CD4-positive, alpha-beta T cell treated with Interleukin-6 at 100 ng/mL for 8 hours (primary cell): ENCODE measurements around the gene VTI1A.

Source experiments
- DNase-seq: peaks from one replicate; pipeline ENCODE4 v3.0.0-alpha.2; 2020; ENCODE audit warnings: mixed read lengths, low spot score

Gene VTI1A

DNA sequence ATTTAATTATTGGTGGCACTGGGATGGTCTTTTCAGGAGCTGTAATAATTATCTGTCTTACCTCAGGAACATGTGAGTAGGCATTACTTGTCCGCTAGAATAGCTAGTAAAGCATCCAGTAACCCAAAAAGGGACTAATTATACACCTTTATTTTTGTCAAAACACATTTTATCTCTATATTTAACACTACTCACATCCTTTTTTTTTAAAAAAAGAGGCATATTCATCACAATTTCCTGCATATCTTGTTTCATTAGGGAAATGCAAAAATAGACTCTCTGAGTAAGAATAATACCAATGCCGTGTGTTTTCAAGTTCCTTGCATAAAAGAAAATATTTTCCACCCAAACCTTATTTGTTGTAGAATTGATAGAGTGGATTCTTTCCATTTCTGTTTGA lies 99.5 kb downstream of the VTI1A start:
- no peak for DNase-seq

DNA sequence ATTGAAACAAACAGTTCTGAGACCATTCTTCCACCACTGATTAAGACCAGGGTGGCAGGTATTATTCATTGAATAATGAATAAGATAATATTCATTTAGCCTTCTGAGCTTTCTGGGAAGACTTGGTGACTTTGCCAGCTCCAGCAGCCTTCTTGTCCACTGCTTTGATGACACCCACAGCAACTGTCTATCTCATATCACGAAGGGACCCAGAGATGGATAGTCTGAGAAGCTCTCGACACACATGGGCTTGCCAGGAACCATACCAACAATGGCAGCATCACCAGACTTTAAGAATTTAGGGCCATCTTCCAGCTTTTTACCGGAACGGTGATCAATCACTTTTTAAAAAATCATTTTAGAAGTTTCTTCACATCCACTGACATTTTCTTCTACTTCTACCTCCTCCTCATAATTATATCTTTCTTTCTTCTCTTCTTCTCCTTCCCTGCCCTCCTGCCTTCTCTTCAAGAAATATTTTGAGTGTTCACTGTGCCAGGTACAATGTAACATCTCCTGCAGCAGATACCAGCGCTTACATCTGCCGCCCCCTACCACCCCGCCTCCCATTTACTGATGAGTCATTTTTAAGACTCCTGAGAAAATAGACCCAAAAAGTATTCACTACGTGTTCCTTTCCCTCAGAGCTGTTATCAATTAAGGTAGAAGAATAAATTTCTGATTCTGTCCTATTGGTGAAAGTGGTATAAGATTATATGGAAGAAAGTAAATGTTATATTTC lies 101.7 kb downstream of the VTI1A start:
- no peak for DNase-seq

DNA sequence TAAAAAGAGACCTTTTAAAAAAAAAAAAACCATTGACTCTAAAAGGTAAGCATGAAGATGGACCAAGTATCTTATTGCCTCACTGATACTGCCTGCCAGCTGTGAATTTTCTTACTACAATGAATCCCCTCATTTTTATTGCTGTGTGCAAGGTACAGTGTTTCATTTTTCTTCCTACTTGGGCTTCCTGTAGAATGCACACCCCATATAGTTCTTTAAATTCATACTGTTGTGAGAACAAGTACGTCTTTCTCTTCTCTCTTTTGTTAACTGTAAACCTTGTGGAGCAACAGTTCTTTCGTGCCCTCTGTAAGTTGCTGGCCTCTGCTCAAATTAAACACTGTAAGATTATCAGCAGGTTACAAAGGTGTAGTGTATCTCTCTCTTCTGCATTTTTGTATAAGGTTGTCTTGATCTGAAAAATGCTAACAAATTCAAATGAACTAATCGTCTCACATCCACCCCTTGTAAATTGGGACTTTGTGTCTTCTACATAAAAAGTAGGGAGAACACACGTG lies 105.6 kb downstream of the VTI1A start:
- DNase-seq = no peak

- no peak for DNase-seq
Measured at GRCh38 chr10:112553315-112553714, 106.3 kb downstream of the VTI1A start.

DNA sequence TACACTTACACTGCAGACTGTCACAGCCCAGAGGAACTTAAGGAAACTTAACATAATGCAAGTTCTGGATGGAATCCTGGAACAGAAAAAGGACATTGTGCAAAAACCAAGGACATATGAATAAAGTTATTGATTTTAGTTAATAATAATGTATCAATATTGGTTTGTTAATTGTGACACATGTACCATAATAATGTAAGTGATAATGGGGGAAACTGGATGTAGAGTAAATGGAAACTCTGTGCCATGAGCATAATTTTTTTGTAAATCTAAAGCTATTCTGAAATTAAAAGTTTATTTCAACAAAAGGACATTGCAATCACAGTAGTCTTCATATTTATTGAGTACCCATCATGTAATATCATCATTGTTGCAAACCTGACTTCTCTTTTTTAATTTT lies 107.2 kb downstream of the VTI1A start:
- no peak for DNase-seq

- no peak for DNase-seq
Measured at GRCh38 chr10:112557197-112557596, 110.2 kb downstream of the VTI1A start.

DNA sequence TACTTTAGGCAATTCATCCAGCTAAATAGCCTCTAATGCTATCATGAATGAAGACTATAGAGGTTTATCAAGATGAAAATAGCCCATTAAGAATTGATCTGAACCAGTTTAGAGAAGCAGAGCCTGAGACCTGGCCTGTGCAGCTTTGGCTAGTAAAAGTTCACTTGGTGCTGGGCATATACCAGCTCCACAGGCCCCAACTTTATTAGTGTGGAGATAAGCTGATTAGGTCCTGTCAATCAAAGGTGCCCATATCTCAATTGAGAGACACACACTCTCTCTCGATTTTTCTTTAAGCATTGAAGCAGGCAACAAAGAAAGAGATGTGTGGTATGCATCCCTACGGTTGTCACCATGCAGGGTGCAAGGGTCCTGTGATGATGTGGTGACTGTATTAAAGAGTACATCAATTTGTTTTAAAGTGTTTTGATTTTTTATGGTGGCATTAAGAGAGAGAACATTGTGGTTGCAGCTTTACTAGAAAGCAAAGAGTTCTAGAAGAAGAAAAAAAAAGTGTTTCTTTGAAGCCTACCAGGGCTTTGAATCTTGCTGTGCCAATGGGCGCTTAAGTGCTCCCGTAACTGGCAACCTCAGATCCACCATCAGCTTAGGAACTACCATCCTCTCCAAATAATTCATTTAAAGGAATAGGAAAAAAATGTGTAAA lies 111.6 kb downstream of the VTI1A start:
- no peak for DNase-seq

GRCh38 chr10:112559349-112559748 lies 112.3 kb downstream of the VTI1A start:
- no peak for DNase-seq

DNA sequence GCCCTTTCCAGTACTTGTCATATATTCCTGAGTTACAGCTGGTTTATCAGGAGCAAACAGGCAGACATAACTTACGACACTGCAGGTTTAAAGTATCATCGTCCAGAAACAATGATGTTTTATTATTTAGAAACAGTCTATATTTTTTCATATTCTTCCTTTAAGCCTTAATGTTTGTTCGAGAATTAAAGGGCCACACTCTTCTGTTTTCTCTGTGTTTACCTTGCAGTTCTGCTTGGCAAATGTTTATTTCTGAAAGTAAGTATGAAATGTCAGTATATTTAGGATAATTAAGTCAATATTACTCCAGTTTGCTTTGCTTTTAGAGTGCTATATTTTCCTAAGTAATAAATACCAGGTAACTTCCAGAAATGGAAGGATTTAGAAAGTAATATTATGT lies 115.1 kb downstream of the VTI1A start:
- no peak for DNase-seq

DNA sequence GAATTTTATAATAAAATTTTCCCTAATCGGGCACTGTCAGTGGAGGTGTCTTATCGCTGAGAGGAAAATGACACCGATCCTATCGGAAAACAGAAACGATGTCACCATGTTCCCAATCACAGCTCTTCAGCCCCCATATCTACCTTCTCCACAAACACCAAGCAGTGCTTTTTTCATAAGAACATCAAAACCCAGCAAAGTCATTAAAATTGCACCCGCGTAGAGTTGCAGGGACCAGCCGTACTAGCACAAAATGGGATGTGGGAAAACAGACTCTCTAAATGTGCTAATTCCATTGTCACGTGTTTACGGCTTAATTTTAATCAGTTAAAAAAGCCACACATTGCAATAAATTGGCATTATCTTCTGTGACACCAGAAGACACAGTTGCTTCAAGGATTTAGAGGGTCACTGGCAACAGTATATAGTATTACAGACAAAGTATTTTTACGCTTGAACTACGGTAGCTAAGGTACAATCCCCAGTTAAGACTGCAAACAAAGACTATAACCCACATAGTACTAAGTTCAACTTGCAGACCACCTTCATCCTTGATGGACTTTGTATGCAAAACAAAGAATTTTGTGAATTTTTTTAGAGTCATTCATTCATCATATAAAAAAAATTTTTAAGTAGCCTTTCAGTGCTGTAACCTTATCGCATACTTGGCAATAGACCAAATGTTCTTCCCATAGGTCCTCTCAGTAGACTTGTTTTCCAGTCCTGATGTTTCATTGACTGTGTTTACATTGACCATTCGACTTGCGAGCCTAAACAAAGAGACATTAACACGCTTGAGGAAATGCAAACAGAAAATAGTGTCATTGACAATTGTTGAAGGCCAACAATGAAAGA lies 116.0 kb downstream of the VTI1A start:
- no peak for DNase-seq

GRCh38 chr10:112564337-112564736 lies 117.3 kb downstream of the VTI1A start:
- no peak for DNase-seq

DNA sequence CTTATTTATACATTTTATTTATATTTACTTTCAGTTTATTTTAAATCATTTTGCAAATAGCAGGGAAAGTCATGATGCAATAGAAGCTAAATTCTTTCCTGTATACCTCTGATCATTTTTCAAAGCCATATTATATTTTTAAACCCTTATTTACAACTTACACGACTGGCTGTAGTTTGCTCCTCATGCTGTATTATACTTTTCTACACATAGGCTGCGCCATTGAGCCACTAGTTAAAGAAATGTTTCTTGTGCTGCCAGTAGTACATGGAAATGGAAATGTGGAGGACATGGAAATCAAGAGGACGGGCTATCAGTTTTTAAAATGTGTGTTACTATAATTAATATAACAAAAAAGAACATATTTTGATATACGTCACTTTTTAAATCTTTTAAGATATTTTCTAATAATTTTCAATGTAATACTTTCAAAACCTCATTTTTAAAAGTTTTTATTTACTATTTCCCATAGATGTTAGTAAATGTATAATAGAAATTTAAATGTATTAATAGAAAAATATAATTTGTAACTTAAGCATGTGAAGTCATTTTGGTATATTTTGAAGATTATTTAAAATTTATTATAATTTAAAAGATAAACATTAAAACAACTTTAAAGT lies 118.5 kb downstream of the VTI1A start:
- no peak for DNase-seq

DNA sequence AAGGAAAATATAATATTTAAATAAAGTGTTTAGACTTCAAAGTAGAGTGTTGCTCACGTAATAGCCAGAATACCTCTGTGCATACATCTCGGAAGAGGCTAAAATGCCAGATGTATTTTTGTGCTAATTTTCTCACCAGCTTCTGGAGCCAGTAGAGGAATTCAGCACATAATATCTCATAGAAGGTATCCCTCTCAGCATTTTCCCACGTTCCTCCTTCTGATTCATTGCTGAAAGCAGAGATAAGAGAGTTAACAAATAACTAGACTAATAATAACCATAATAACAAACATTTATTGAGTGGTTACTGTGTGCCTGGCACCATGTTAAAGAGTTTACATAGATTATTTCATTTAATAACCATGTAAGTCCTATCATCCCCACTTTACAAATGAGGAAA lies 123.6 kb downstream of the VTI1A start:
- no peak for DNase-seq

DNA sequence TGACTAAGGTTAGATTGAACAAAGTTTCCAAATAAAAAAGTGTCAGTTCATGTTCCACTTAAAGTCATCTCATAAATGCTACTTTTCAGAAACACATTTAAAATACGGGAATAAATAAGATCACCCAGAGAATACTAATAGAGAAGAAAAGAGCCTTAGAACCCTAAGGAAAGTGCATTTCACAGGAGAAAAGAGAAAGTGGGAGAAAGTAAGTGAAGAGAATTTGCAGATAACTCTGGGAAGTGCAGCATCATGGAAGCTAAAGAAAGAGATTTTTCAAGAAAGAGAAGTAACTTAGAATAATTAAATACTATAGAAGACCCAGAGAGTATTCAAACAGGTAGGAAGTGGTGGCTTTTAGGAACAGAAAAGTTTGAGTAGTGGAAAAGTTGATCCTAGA lies 132.6 kb downstream of the VTI1A start:
- DNase-seq = no peak

- no peak for DNase-seq
Measured at GRCh38 chr10:112580267-112580666, 133.3 kb downstream of the VTI1A start.

GRCh38 chr10:112581921-112582320 lies 134.9 kb downstream of the VTI1A start:
- DNase-seq = no peak

- DNase-seq = no peak
Measured at GRCh38 chr10:112583236-112583939, 136.4 kb downstream of the VTI1A start.

GRCh38 chr10:112584276-112584675 lies 137.3 kb downstream of the VTI1A start:
- DNase-seq = no peak

DNA sequence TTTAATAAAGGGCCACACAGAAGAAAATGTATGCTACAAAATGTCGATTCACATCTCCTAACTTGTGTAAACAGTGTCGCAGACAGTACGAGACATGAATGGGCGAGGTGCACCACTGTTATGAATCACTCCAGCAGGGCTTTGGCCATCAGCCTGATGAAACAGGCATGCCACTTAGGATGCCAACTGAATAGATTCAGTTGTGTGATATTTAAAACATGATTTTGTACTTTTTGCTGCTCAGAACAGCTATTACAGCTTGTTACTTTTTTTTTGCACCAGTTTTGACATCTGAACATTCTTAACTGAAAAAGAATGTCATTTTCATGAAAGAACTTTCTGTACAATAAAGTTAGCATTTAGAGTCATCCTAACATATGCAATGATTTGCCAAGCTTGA lies 138.1 kb downstream of the VTI1A start:
- DNase-seq = no peak

GRCh38 chr10:112585960-112586359 lies 138.9 kb downstream of the VTI1A start:
- no peak for DNase-seq

- DNase-seq = no peak
Measured at GRCh38 chr10:112587729-112588128, 140.7 kb downstream of the VTI1A start.
